Esophagus squamous epithelium (tissue), 5 donors: ENCODE data around the gene ACOX2. TPM values are rescaled to one million over a fixed set of nuclear protein-coding genes. Genes with fewer than 3 reads are reported as not detected.

Source experiments
- DNase-seq: peaks from one replicate; lab custom pipeline; 2025; lab: John Stamatoyannopoulos, UW
- H3K27ac ChIP-seq, 4 donors: fragments of 200-600 bp; sonication (generic); one replicate each; pipeline ENCODE4 v1.5.1; 2016 to 2019; ENCODE audit warnings: mild to moderate bottlenecking in 1 of 4
- H3K27me3 ChIP-seq, 4 donors: fragments of 200-600 bp; sonication (generic); 1 replicate in 3 of 4; 2 replicates in 1 of 4; pipeline versions ENCODE4 v1.5.1 to v1.6.0; 2017 to 2021; ENCODE audit warnings: antibody characterized with exemption in 1 of 4
- H3K36me3 ChIP-seq, 3 donors: fragments of 200-600 bp; sonication (generic); one replicate each; pipeline ENCODE4 v1.5.1; 2016 to 2019
- H3K4me1 ChIP-seq, 3 donors: fragments of 200-600 bp; sonication (generic); one replicate each; pipeline ENCODE4 v1.5.1; 2017 to 2019
- H3K4me3 ChIP-seq, 4 donors: fragments of 200-600 bp; sonication (generic); 1 replicate in 3 of 4; 2 replicates in 1 of 4; pipeline ENCODE4 v1.5.1; 2016 to 2019; ENCODE audit warnings: mild to moderate bottlenecking in 2 of 4, moderate library complexity in 1 of 4
- H3K9me3 ChIP-seq, 3 donors: fragments of 200-600 bp; sonication (generic); one replicate each; pipeline ENCODE4 v1.5.1; 2016 to 2019
- POLR2A ChIP-seq, 4 donors: fragments of 450-650 bp; IDR thresholded peaks; one replicate each; pipeline ENCODE4 v1.6.1; 2017; ENCODE audit warnings: antibody characterized with exemption in 4 of 4, mild to moderate bottlenecking in 4 of 4, moderate library complexity in 3 of 4
- WGBS, 2 donors: methylation state at CpG; one replicate each; pipeline ENCODE4 v1.1.5; 2018; 5-methylcytosine and 5-hydroxymethylcytosine counted together
- intact Hi-C: fragments of 100-400 bp; cut with DNase I; formaldehyde crosslinking; loops from one replicate; pipeline ENCODE4 v1.15.0; 2022
- total RNA-seq, 4 donors: library from RNA; depleted of rRNA; stranded (reverse); fragments of >200 nt; gene quantifications; one replicate each; pipeline ENCODE4 v1.1.0, GENCODE V29; 2016
- TF ChIP-seq, protein P1 (sequence below), 6 experiments: fragments of 450-650 bp in 4 of 6; fragments of 200-600 bp in 2 of 6; sonication (generic) in 2 of 6; IDR thresholded peaks; one replicate each; pipeline ENCODE4 v1.5.1; 2016 to 2019; ENCODE audit warnings: antibody characterized with exemption in 6 of 6, mild to moderate bottlenecking in 4 of 6, moderate library complexity in 4 of 6
- donor health status: DM: yes; HTN: yes; CAD: no.

Gene ACOX2
- total RNA-seq, 4 donors from 2014 or later, result 5.3 to 14.1 (median 10.0) TPM

DNA sequence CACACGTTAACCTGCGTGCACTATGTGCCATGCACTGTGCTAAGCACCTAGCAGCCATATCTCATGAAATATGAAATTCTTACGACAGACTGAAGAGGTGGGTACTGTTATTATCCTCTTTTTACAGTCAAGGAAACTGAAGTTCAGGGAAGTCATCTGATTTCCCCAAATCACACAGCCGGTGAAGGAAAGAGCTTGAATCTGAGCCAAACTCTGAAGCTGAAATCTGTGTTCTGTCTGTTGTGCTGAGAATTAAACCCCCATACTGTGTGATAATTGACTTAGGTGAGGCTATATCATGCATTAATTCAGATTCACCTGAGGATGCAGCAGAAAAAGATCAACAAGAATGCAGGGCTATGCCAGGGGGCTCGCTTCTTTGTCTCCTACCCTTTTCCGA lies 39.7 kb upstream of the ACOX2 start:
- Histone ChIP-seq H3K27ac (peak overlapping the region; percentile 73 to 92 (median 82)), H3K27me3 (peaks cover 0 to 5% (median 0%) of the 10 kb centered on the region in 4 donors), H3K36me3 (no peaks in the 10 kb centered on the region), H3K9me3 (no peaks in the 10 kb centered on the region), H3K4me3 (peak overlapping the region; percentile 24 to 62 (median 47)), H3K4me1 (peaks cover 9 to 76% (median 30%) of the 10 kb centered on the region in 3 donors)
- intact Hi-C loops, result no loop called here
- TF ChIP-seq, protein P1, sequence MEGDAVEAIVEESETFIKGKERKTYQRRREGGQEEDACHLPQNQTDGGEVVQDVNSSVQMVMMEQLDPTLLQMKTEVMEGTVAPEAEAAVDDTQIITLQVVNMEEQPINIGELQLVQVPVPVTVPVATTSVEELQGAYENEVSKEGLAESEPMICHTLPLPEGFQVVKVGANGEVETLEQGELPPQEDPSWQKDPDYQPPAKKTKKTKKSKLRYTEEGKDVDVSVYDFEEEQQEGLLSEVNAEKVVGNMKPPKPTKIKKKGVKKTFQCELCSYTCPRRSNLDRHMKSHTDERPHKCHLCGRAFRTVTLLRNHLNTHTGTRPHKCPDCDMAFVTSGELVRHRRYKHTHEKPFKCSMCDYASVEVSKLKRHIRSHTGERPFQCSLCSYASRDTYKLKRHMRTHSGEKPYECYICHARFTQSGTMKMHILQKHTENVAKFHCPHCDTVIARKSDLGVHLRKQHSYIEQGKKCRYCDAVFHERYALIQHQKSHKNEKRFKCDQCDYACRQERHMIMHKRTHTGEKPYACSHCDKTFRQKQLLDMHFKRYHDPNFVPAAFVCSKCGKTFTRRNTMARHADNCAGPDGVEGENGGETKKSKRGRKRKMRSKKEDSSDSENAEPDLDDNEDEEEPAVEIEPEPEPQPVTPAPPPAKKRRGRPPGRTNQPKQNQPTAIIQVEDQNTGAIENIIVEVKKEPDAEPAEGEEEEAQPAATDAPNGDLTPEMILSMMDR (IDR thresholded peaks at IDR 0.05), result no peak
- TF ChIP-seq POLR2A (IDR thresholded peaks at IDR 0.05), result no peak
- 36 to 37% methylated on average over 5 to 6 of the region's 6 CpGs for WGBS, 2 donors
- DNase-seq, result no peak

DNA sequence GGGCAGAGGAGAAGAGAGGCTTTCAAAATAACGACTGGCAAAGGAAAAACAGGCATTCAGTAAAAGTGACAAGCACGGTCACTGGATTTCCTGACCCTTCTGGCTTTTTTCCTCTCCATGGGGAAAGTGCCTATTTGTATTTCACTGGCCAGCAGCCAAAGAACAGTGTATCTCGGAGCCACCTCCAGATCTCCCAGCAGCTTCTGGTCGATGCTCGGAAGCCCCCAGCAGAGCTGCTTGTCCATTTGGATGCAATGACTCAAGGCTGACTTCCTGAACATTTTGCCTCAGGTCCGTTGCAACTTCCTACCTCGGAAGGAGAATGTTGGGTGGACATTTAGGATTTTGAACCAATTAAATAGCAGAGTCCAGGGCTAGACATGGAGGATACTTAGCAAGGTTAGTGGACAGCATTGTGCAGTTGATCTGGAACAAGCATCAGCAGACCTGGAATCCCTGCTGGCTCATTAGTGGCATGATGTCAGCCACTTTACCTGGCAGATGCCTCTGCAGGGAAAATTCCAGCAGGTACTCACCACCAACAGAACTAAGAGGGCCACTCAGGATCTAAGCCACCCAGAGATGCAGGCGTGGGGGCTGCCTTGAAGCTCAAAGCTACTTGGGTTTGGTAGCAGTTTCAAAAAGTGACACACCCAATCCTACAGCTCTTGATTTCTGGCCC lies 39.1 kb upstream of the ACOX2 start:
- WGBS, 2 donors, result 32% methylated on average over 3 to 8 of the region's 8 CpGs
- no peak for DNase-seq

GRCh38 chr3:58574682-58575081 lies 37.7 kb upstream of the ACOX2 start:
- H3K4me3 ChIP-seq, result peak overlapping the region in 3 of 4 donors; percentile 13 to 62 (median 46)
- no peak for TF ChIP-seq POLR2A (IDR thresholded peaks at IDR 0.05)
- TF ChIP-seq, protein P1 (IDR thresholded peaks at IDR 0.05), result no peak
- H3K27me3 ChIP-seq, result peaks cover 0 to 5% (median 0%) of the 10 kb centered on the region in 4 donors
- no peak for DNase-seq
- peak overlapping the region in 3 of 4 donors; percentile 79 to 92 (median 86) for H3K27ac ChIP-seq
- H3K9me3 ChIP-seq, result no peaks in the 10 kb centered on the region
- H3K36me3 ChIP-seq, result no peaks in the 10 kb centered on the region
- intact Hi-C loops, result no loop called here
- peaks cover 9 to 64% (median 26%) of the 10 kb centered on the region in 3 donors for H3K4me1 ChIP-seq
- WGBS, 2 donors, result 70 to 93% methylated on average over 2 to 4 of the region's 4 CpGs

More for the DNA sequence above, 39.1 kb upstream of the ACOX2 start:
- TF ChIP-seq, protein P1 (IDR thresholded peaks at IDR 0.05), result no peak
- TF ChIP-seq POLR2A (IDR thresholded peaks at IDR 0.05), result no peak
- Histone ChIP-seq H3K27ac (peak overlapping the region; percentile 73 to 92 (median 82)), H3K4me3 (peak overlapping the region; percentile 24 to 62 (median 47)), H3K4me1 (peaks cover 9 to 70% (median 30%) of the 10 kb centered on the region in 3 donors), H3K27me3 (peaks cover 0 to 5% (median 0%) of the 10 kb centered on the region in 4 donors), H3K36me3 (no peaks in the 10 kb centered on the region), H3K9me3 (no peaks in the 10 kb centered on the region)
- intact Hi-C loops, result no loop called here

DNA sequence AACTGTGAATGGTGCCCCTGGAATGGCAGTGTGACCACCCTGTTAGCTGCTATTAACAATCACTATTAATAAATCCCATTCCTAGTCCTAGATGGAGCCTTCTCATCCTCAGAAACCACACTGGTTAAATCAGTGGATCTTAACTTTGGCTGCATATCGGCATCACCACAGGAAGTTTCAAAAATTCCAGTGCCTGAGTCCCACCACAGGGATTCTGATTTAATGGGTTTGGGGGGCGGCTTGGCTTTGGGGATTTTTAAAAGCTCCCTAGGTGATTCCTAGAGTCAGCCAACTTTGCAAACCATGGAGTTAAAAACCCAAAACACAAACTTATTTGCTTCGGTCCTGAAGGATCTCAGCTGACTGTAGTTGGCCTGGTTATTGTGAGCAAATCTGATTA lies 37.1 kb upstream of the ACOX2 start:
- Histone ChIP-seq H3K4me1 (peaks cover 9 to 64% (median 26%) of the 10 kb centered on the region in 3 donors), H3K36me3 (peaks cover 0 to 6% (median 0%) of the 10 kb centered on the region in 3 donors), H3K4me3 (peak overlapping the region in 3 of 4 donors; percentile 13 to 62 (median 46)), H3K27me3 (peaks cover 0 to 5% (median 0%) of the 10 kb centered on the region in 4 donors), H3K27ac (peak overlapping the region in 3 of 4 donors; percentile 79 to 92 (median 86)), H3K9me3 (no peaks in the 10 kb centered on the region)
- WGBS, 2 donors, result 88 to 89% methylated on average over 3 of the region's 3 CpGs
- no peak for DNase-seq
- TF ChIP-seq POLR2A (IDR thresholded peaks at IDR 0.05), result no peak
- TF ChIP-seq, protein P1 (IDR thresholded peaks at IDR 0.05), result no peak
- intact Hi-C loops, result no loop called here

GRCh38 chr3:58573640-58574039 lies 36.6 kb upstream of the ACOX2 start:
- H3K27ac ChIP-seq, result peak overlapping the region in 3 of 4 donors; percentile 10 to 92 (median 86)
- no peak for DNase-seq
- no peak overlapping the region for H3K4me3 ChIP-seq
- no peak for TF ChIP-seq POLR2A (IDR thresholded peaks at IDR 0.05)
- TF ChIP-seq, protein P1 (IDR thresholded peaks at IDR 0.05), result no peak
- peaks cover 0 to 8% (median 0%) of the 10 kb centered on the region in 3 donors for H3K36me3 ChIP-seq
- H3K27me3 ChIP-seq, result peaks cover 0 to 5% (median 0%) of the 10 kb centered on the region in 4 donors
- peaks cover 9 to 69% (median 26%) of the 10 kb centered on the region in 3 donors for H3K4me1 ChIP-seq
- intact Hi-C loops, result no loop called here
- H3K9me3 ChIP-seq, result no peaks in the 10 kb centered on the region
- WGBS, 2 donors, result 46 to 48% methylated on average over 6 of the region's 6 CpGs
